HFF-Myc (cell line): Measurements from ENCODE around the gene CD96.
"Not testable (repeated sequence)": the region's sequence is repeated elsewhere in the genome, so short reads cannot be mapped to it uniquely, and the experiment has no call there.

Experiments used
- DNase-seq: peaks from one replicate; pipeline ENCODE4 v3.0.0-alpha.2; 2011; ENCODE audit warnings: low read depth; ENCODE audit errors: extremely low read depth
- H3K4me3 ChIP-seq: replicated peaks from 2 replicates; pipeline ENCODE4 v1.5.1; 2011; ENCODE audit warnings: low read depth, mild to moderate bottlenecking, control low read depth, low read length
- TF ChIP-seq, protein P1 (sequence below): IDR thresholded peaks from 2 replicates; pipeline ENCODE4 v1.5.1; 2012; ENCODE audit warnings: mild to moderate bottlenecking, low read depth, low read length, control low read depth; ENCODE audit errors: missing control alignments

CD96 gene

DNA sequence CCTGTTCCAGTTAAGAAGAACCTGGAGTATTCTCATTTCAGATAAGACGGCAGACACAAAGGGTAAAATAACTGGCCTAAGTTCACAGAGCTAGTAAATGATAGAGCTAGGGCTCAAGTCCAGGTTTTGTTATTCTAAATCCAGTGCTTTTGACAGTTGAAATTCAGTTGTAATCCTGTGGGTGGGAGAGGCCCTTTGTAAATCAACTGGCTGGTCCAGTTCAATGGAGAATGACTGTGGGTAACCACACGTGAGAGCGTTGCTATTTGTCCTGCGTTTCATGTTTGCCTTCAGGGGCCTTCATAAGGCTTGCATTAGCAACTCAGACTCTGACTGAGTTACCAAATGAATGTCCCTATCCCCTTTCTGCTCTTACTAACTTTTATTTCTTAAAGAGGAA is 24.2 kb upstream of the CD96 start:
- TF ChIP-seq, protein P1, sequence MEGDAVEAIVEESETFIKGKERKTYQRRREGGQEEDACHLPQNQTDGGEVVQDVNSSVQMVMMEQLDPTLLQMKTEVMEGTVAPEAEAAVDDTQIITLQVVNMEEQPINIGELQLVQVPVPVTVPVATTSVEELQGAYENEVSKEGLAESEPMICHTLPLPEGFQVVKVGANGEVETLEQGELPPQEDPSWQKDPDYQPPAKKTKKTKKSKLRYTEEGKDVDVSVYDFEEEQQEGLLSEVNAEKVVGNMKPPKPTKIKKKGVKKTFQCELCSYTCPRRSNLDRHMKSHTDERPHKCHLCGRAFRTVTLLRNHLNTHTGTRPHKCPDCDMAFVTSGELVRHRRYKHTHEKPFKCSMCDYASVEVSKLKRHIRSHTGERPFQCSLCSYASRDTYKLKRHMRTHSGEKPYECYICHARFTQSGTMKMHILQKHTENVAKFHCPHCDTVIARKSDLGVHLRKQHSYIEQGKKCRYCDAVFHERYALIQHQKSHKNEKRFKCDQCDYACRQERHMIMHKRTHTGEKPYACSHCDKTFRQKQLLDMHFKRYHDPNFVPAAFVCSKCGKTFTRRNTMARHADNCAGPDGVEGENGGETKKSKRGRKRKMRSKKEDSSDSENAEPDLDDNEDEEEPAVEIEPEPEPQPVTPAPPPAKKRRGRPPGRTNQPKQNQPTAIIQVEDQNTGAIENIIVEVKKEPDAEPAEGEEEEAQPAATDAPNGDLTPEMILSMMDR: no peak
- no peak overlapping the region for H3K4me3 ChIP-seq
- DNase-seq: no peak

DNA sequence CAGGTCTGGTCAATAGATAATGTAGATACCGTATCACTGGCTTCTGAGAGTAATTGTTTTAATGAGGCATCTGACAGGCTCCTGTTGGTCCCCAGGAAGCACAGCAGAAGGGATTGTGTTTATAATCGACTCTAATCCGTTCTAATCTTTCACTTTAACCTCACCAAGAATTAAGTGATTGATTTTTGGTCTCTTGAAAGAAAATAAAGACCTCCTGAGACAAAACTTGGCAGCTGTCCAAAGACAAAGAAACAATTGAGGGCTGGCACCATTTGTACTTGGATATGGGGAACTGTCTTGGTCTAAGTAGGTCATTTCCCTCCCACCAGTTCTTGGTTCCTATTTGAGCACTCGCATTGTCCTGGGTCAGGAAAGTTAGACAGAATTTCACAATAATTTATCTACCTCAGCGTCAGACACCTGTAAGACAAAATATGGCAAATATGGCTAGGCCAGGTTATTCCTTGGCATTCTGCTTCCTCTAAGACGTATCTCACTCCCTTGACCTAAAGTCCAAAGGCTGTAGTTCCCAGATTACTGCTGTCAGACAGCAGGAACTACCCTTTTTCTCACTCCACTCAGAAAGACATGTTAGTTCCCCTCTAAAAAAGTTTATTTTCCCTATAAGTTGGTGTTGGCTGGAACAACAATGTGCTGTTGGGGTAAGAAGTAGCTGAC is 22.7 kb upstream of the CD96 start:
- TF ChIP-seq, protein P1: no peak
- no peak for DNase-seq
- no peak overlapping the region for H3K4me3 ChIP-seq

DNA sequence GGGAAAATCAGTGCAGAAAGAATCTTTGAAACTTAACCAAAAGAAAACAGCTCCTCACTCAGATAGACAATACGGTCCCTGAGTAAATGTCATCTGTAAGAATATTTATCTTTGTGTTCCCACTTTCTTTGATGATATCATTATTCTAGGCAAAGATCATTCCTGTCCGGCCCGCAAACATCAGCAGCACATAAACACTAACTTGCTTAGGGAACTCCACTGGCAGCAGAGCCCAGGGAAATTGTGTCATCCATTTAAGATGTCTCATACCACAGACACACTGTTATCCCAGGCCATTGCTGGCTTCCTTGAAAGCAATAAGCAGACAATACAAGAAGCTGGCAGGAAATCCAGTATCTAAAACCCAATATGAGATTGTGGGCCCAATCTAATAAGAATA is 20.1 kb upstream of the CD96 start:
- no peak overlapping the region for H3K4me3 ChIP-seq
- TF ChIP-seq, protein P1: no peak
- no peak for DNase-seq

DNA sequence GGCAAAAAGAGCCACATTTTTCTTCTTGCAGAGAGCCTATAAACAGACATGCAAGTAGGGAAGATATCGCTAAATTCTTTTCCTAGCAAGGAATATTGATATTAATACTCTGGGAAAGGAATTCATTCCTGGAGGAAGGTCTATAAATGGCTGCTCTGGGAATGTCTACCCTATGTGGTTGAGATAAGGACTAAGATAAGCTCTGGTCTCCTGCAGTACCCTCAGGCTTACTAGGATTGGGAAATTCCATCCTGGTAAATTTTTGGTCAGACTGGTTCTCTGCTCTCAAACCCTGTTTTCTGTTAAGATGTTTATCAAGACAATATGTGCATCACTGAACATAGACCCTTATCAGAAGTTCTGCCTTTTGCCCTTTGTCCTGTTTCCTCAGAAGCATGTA is 17.5 kb upstream of the CD96 start:
- H3K4me3 ChIP-seq, DNase-seq: not testable (repeated sequence)

DNA sequence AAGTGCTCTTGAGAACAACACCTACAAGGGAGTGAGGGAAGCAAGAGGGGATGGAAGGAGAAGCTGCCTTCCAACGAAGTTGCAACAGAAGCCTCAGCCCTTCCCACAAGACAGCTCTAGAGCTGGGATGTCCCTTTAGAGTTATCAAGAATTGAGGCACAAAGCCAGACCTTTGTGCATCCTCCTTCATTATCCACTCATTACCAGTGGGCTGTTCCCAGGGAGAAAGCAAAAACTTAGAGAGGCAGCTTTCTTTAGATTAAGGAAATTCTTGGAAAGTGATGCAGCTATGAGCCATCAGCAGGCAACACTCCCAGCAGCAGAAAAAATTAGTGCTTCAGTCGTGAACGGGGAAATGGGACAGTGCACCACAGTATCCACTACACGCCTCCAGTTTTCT is 10.6 kb upstream of the CD96 start:
- no peak for DNase-seq
- TF ChIP-seq, protein P1: no peak
- no peak overlapping the region for H3K4me3 ChIP-seq

DNA sequence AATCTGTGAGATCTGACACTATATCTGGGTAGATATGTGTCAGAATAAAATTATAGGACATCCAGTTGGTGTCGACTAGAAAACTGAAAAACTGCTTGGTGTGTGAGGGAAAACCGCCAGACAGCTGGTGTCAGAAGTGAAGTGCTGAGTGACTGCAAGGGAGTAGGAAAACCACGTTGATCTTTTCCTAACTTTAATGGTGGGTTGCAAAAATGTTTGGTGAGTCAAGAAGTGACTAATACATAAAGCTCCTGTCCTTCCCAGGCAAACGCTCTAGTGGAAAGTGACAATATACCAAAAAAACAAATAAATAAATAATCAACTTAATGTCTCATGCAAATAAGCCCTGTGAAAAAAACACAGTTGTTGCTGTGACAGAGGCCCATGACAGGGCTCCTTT is 7.3 kb upstream of the CD96 start:
- no peak overlapping the region for H3K4me3 ChIP-seq
- no peak for DNase-seq
- TF ChIP-seq, protein P1: no peak

DNA sequence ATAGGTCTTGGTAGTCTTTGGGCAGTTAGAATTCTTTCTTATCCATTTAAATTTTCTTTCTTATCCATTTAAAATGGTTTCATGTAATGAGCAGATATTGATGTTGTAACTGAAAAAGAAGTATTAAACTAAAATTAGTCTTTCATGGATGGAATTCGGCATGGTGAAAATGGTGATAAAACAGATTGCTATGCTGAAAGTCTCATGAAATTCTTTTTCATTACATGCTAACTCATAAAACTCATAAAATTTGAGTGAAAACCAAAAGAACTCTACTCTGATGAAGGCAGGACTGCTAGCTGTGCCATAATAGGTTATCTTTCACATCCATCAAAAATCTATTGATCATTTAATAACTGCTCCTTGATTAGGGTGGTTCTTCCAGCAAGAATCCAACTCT is 3.9 kb upstream of the CD96 start:
- H3K4me3 ChIP-seq: no peak overlapping the region
- TF ChIP-seq, protein P1: no peak
- DNase-seq: no peak
